Endothelial cell of umbilical vein (primary cell): ENCODE data around the gene ACSBG1. TPM values are rescaled to one million over a fixed set of nuclear protein-coding genes. Genes with fewer than 3 reads are reported as not detected.

Experiments used
- BruUV-seq: library from RNA; stranded (reverse); fragments of 400-500 nt; replicated peaks from 2 replicates; lab custom pipeline; 2021; lab: Mats Ljungman, UMichigan
- CTCF ChIA-PET: fragments of 300-600, 350-600 bp; sonication (Branson Sonifier 250); formaldehyde crosslinking; loops from one replicate; lab custom pipeline; 2021; ENCODE audit warnings: antibody characterized with exemption, inconsistent platforms; lab: Charles Lee
- POLR2A ChIA-PET: fragments of 300-600, 350-600 bp; sonication (Branson Sonifier 250); formaldehyde crosslinking; loops from one replicate; lab custom pipeline; 2021; ENCODE audit warnings: antibody characterized with exemption, inconsistent platforms; lab: Charles Lee
- DNase-seq: peaks from one replicate; pipeline ENCODE4 v3.0.0-alpha.2; 2011; ENCODE audit warnings: low read depth, low spot score
- FAIRE-seq: peaks from 2 replicates; lab custom pipeline; 2011; peaks lifted over from hg19 to GRCh38; lab: Jason Lieb, UNC
- H2AFZ ChIP-seq: 2 replicates; pipeline ENCODE4 v1.6.0; 2012; ENCODE audit warnings: low read depth, low read length, control low read depth, inconsistent platforms
- H3K27ac ChIP-seq: 2 replicates; pipeline ENCODE4 v1.5.1; 2011; ENCODE audit warnings: low read depth, mild to moderate bottlenecking, control low read depth, low read length, moderate library complexity; ENCODE audit not compliant: insufficient read depth
- H3K27me3 ChIP-seq, 2 experiments: 2 replicates each; pipeline versions ENCODE4 v1.6.0 to v1.6.1; 2011; ENCODE audit warnings: low read length in 2 of 2, mixed read lengths in 1 of 2; ENCODE audit not compliant: control insufficient read depth in 2 of 2, insufficient read depth in 2 of 2
- H3K36me3 ChIP-seq, 2 experiments: 2 replicates in 1 of 2; 3 replicates in 1 of 2; pipeline ENCODE4 v1.5.1; 2011; ENCODE audit warnings: low read length in 2 of 2, mild to moderate bottlenecking in 1 of 2, moderate library complexity in 1 of 2; ENCODE audit not compliant: control insufficient read depth in 2 of 2, insufficient read depth in 2 of 2; ENCODE audit errors: extremely low read depth in 1 of 2
- H3K4me1 ChIP-seq: 3 replicates; pipeline ENCODE4 v1.5.1; 2011; ENCODE audit warnings: mild to moderate bottlenecking, low read length; ENCODE audit not compliant: control insufficient read depth, insufficient read depth; ENCODE audit errors: extremely low read depth
- H3K4me2 ChIP-seq: 2 replicates; pipeline ENCODE4 v1.6.1; 2011; ENCODE audit warnings: low read length, control low read depth, mixed read lengths; ENCODE audit not compliant: insufficient read depth
- H3K4me3 ChIP-seq, 3 experiments: fragments of 200-600 bp in 1 of 3; sonication (generic), shearing (Covaris generic) in 1 of 3; replicated peaks in 1 of 3; 2 replicates each; pipeline ENCODE4 v1.5.1; 2011 to 2016; ENCODE audit warnings: control low read depth in 3 of 3, low read length in 3 of 3, mild to moderate bottlenecking in 2 of 3, inconsistent platforms in 1 of 3, low read depth in 1 of 3, moderate library complexity in 1 of 3; ENCODE audit not compliant: insufficient read depth in 1 of 3
- H3K79me2 ChIP-seq: 2 replicates; pipeline ENCODE4 v1.6.0; 2012; ENCODE audit warnings: low read length, inconsistent platforms; ENCODE audit not compliant: control insufficient read depth, insufficient read depth
- H3K9ac ChIP-seq: replicated peaks from 2 replicates; pipeline ENCODE3; 2011; ENCODE audit warnings: low read length, control low read depth; ENCODE audit not compliant: insufficient read depth; ENCODE audit errors: extremely low read depth
- H3K9me1 ChIP-seq: replicated peaks from 3 replicates; pipeline ENCODE4 v1.6.0; 2011; ENCODE audit warnings: mild to moderate bottlenecking, low read length; ENCODE audit not compliant: control insufficient read depth, insufficient read depth; ENCODE audit errors: extremely low read depth
- H3K9me3 ChIP-seq: replicated peaks from 2 replicates; pipeline ENCODE4 v1.5.1; 2012; ENCODE audit warnings: low read length, inconsistent platforms; ENCODE audit not compliant: control insufficient read depth, insufficient read depth
- H4K20me1 ChIP-seq: replicated peaks from 2 replicates; pipeline ENCODE3; 2011; ENCODE audit warnings: mild to moderate bottlenecking, low read length; ENCODE audit not compliant: control insufficient read depth, insufficient read depth; ENCODE audit errors: extremely low read depth
- CTCF ChIP-seq, 2 donors: IDR thresholded peaks; 1 replicate in 1 of 2; 2 replicates in 1 of 2; pipeline ENCODE4 v1.5.1; 2011; ENCODE audit warnings: low read length in 2 of 2, mild to moderate bottlenecking in 2 of 2, moderate library complexity in 2 of 2, control low read depth in 1 of 2, inconsistent platforms in 1 of 2, low read depth in 1 of 2; ENCODE audit not compliant: insufficient read depth in 1 of 2; ENCODE audit errors: extremely low read depth in 1 of 2
- EZH2 ChIP-seq: IDR thresholded peaks from 2 replicates; pipeline ENCODE4 v1.6.1; 2012; ENCODE audit warnings: borderline replicate concordance, low read depth, mild to moderate bottlenecking, moderate library complexity, low read length, inconsistent platforms; ENCODE audit not compliant: severe bottlenecking
- FOS ChIP-seq: IDR thresholded peaks from 2 replicates; pipeline ENCODE4 v1.6.1; 2011; ENCODE audit warnings: mild to moderate bottlenecking, low read length, moderate library complexity, borderline replicate concordance; ENCODE audit not compliant: insufficient read depth
- GATA2 ChIP-seq: IDR thresholded peaks from 2 replicates; pipeline ENCODE4 v1.7.0; 2011; ENCODE audit warnings: low read depth, mild to moderate bottlenecking, moderate library complexity, mixed read lengths, low read length; ENCODE audit not compliant: insufficient read length, insufficient read depth
- JUN ChIP-seq: IDR thresholded peaks from 2 replicates; pipeline ENCODE4 v1.6.1; 2011; ENCODE audit warnings: borderline replicate concordance, low read depth; ENCODE audit not compliant: insufficient read length, insufficient read depth
- MAX ChIP-seq: IDR thresholded peaks from 2 replicates; pipeline ENCODE4 v1.6.1; 2011; ENCODE audit not compliant: insufficient read depth, insufficient read length
- MYC ChIP-seq: IDR thresholded peaks from one replicate; pipeline ENCODE4 v1.6.1; 2011; ENCODE audit warnings: mild to moderate bottlenecking, low read depth, low read length
- POLR2A ChIP-seq: IDR thresholded peaks from 2 replicates; pipeline ENCODE4 v1.6.1; 2012; ENCODE audit warnings: low read depth, mild to moderate bottlenecking, control low read depth, low read length
- POLR2AphosphoS5 ChIP-seq: IDR thresholded peaks from 2 replicates; pipeline ENCODE4 v1.6.1; 2012; ENCODE audit warnings: low read depth, mild to moderate bottlenecking, control low read depth, low read length, moderate library complexity; ENCODE audit not compliant: insufficient read depth
- dilution Hi-C: fragments of 300-500 bp; cut with MboI; formaldehyde crosslinking; loops from one replicate; pipeline ENCODE4 v1.15.0; 2019; ENCODE audit warnings: low sequenced_read_pairs; ENCODE audit not compliant: extremely low pct_ligation_motif_present
- intact Hi-C: fragments of 100-400 bp; cut with micrococcal nuclease; formaldehyde crosslinking; loops from one replicate; pipeline ENCODE4 v1.10.0; 2022
- polyA plus RNA-seq, 4 experiments: library from polyadenylated mRNA; depleted of rRNA in 3 of 4; stranded (reverse) in 3 of 4; unstranded in 1 of 4; fragments of >200 nt; gene quantifications; 2 replicates each; pipeline versions ENCODE4 v1.2.1 to v1.2.3, GENCODE V29; 2011 to 2012; ENCODE audit warnings: missing spikeins in 1 of 4
- total RNA-seq: library from RNA; stranded (reverse); gene quantifications from 2 replicates; pipeline ENCODE4 v1.2.3, GENCODE V29; 2021

ACSBG1 gene
- total and polyA plus RNA-seq, 2 donors (not counting 3 experiments of a cell fraction or from before 2014, with no cell fraction given) = not detected

- H3K9me3 ChIP-seq = no peaks in the 10 kb centered on the region
- no peaks in the 10 kb centered on the region for H3K36me3 ChIP-seq
- H3K9ac ChIP-seq = no peak overlapping the region
- no peaks in the 10 kb centered on the region for H3K27me3 ChIP-seq
- H3K9me1 ChIP-seq = no peaks in the 10 kb centered on the region
- no peak overlapping the region for H3K27ac ChIP-seq
- ChIA-PET CTCF (interaction anchor here (0.6 to 2.2 kb wide), 5 partner anchors 10 to 92 kb away, joined by 3 to 17 read pairs (median 5); no protein-coding TSS in a partner anchor), POLR2A (no interaction called here)
- H3K4me3 ChIP-seq = no peak overlapping the region
- dilution Hi-C loops (no loop called here), intact Hi-C loops (no loop called here)
- TF ChIP-seq FOS (no peak), CTCF (IDR thresholded peaks at IDR 0.05; ENCODE audit: extremely low read depth in 1 of 2, insufficient read depth in 1 of 2, low read depth in 1 of 2, low read length in 2 of 2) (no peak)
- no peaks in the 10 kb centered on the region for H4K20me1 ChIP-seq
- H3K4me1 ChIP-seq = no peaks in the 10 kb centered on the region
- BruUV-seq = no TSS peak
- DNase-seq (no peak), FAIRE-seq (no peak)
- no peak overlapping the region for H3K4me2 ChIP-seq
- H2AFZ ChIP-seq = no peak overlapping the region
- H3K79me2 ChIP-seq = no peaks in the 10 kb centered on the region
Observed at GRCh38 chr15:78205337-78205736, 29.0 kb downstream of the ACSBG1 start.

GRCh38 chr15:78204351-78205309, 29.7 kb downstream of the ACSBG1 start:
- H3K79me2 ChIP-seq = no peaks in the 10 kb centered on the region
- H3K4me2 ChIP-seq = no peak overlapping the region
- TF ChIP-seq GATA2 (no peak), FOS (no peak), JUN (no peak), MAX (no peak), POLR2AphosphoS5 (no peak), POLR2A (no peak), CTCF (IDR thresholded peaks at IDR 0.05; ENCODE audit: extremely low read depth in 1 of 2, insufficient read depth in 1 of 2, low read depth in 1 of 2, low read length in 2 of 2) (no peak), MYC (no peak), EZH2 (no peak)
- no peaks in the 10 kb centered on the region for H3K9me1 ChIP-seq
- DNase-seq = no peak
- H3K27me3 ChIP-seq = no peaks in the 10 kb centered on the region
- no peaks in the 10 kb centered on the region for H3K4me1 ChIP-seq
- no peak overlapping the region for H3K9ac ChIP-seq
- no peaks in the 10 kb centered on the region for H3K9me3 ChIP-seq
- FAIRE-seq = no peak
- ChIA-PET POLR2A (no interaction called here), CTCF (interaction anchor here (0.6 to 2.2 kb wide), 5 partner anchors 9 to 91 kb away, joined by 3 to 17 read pairs (median 5); no protein-coding TSS in a partner anchor)
- H3K36me3 ChIP-seq = no peaks in the 10 kb centered on the region
- dilution Hi-C loops = no loop called here
- no peak overlapping the region for H3K27ac ChIP-seq
- intact Hi-C loops = no loop called here
- BruUV-seq = no TSS peak
- H4K20me1 ChIP-seq = no peaks in the 10 kb centered on the region
- H3K4me3 ChIP-seq = no peak overlapping the region
- H2AFZ ChIP-seq = no peak overlapping the region
